ENCODE results near the gene SPAG17. TPM values are rescaled to one million over a fixed set of nuclear protein-coding genes. Genes with fewer than 3 reads are reported as not detected.

Gene SPAG17
- total and polyA plus RNA-seq, 7 donors, result not detected

GRCh38 chr1:118217141-118217838 lies 32.3 kb upstream of the SPAG17 start:
- DNase-seq, result no peak
- H3K27ac ChIP-seq, result no peak overlapping the region
- WGBS, 2 donors, result 34 to 53% methylated on average over 5 of the region's 5 CpGs
- no peak for TF ChIP-seq POLR2AphosphoS5 (IDR thresholded peaks at IDR 0.05)
- TF ChIP-seq CTCF (IDR thresholded peaks at IDR 0.05), result no peak
- no peak for TF ChIP-seq EP300 (IDR thresholded peaks at IDR 0.05)
- no peak for TF ChIP-seq POLR2A (IDR thresholded peaks at IDR 0.05)
- H3K27me3 ChIP-seq, result no peaks in the 10 kb centered on the region
- H3K36me3 ChIP-seq, result no peaks in the 10 kb centered on the region
- no peaks in the 10 kb centered on the region for H3K9me3 ChIP-seq
- intact Hi-C loops (cut with DNase I), result no loop called here
- no peaks in the 10 kb centered on the region for H3K4me1 ChIP-seq
- H3K4me3 ChIP-seq, result no peak overlapping the region

GRCh38 chr1:118214866-118215265 lies 29.8 kb upstream of the SPAG17 start:
- DNase-seq, result no peak
- intact Hi-C loops (cut with DNase I), result no loop called here
- Histone ChIP-seq H3K4me3 (no peak overlapping the region), H3K27me3 (no peaks in the 10 kb centered on the region), H3K9me3 (no peaks in the 10 kb centered on the region), H3K36me3 (no peaks in the 10 kb centered on the region), H3K27ac (no peak overlapping the region), H3K4me1 (no peaks in the 10 kb centered on the region)
- whole genome bisulfite sequencing, 2 donors, result 86 to 92% methylated on average over 2 of the region's 2 CpGs
- no peak for TF ChIP-seq EP300 (IDR thresholded peaks at IDR 0.05)
- TF ChIP-seq CTCF (IDR thresholded peaks at IDR 0.05), result no peak
- no peak for TF ChIP-seq POLR2AphosphoS5 (IDR thresholded peaks at IDR 0.05)
- TF ChIP-seq POLR2A (IDR thresholded peaks at IDR 0.05), result no peak

- Histone ChIP-seq H3K9me3 (no peaks in the 10 kb centered on the region), H3K27me3 (no peaks in the 10 kb centered on the region), H3K4me1 (no peaks in the 10 kb centered on the region), H3K4me3 (no peak overlapping the region), H3K36me3 (no peaks in the 10 kb centered on the region), H3K27ac (no peak overlapping the region)
- intact Hi-C loops (cut with DNase I), result no loop called here
- 78 to 86% methylated on average over 3 of the region's 3 CpGs for WGBS, 2 donors
- TF ChIP-seq POLR2AphosphoS5 (IDR thresholded peaks at IDR 0.05) (no peak), CTCF (IDR thresholded peaks at IDR 0.05) (no peak), EP300 (IDR thresholded peaks at IDR 0.05) (no peak), POLR2A (IDR thresholded peaks at IDR 0.05) (no peak)
- DNase-seq, result no peak
Observed at GRCh38 chr1:118210723-118211110, 25.7 kb upstream of the SPAG17 start.

- 89 to 92% methylated on average over 1 of the region's 1 CpG for WGBS, 2 donors
Observed at GRCh38 chr1:118210051-118210722, 25.2 kb upstream of the SPAG17 start.

More at GRCh38 chr1:118210051-118210722, 25.2 kb upstream of the SPAG17 start:
- Histone ChIP-seq H3K9me3 (no peaks in the 10 kb centered on the region), H3K27me3 (no peaks in the 10 kb centered on the region), H3K36me3 (no peaks in the 10 kb centered on the region), H3K27ac (no peak overlapping the region), H3K4me1 (no peaks in the 10 kb centered on the region), H3K4me3 (no peak overlapping the region)
- DNase-seq, result no peak
- no peak for TF ChIP-seq POLR2AphosphoS5 (IDR thresholded peaks at IDR 0.05)
- no peak for TF ChIP-seq POLR2A (IDR thresholded peaks at IDR 0.05)
- TF ChIP-seq EP300 (IDR thresholded peaks at IDR 0.05), result no peak
- no peak for TF ChIP-seq CTCF (IDR thresholded peaks at IDR 0.05)
- intact Hi-C loops (cut with DNase I), result no loop called here

All from sigmoid colon (tissue), 7 donors.